Measurements from ENCODE around the gene EPS8L3. TPM values are rescaled to one million over a fixed set of nuclear protein-coding genes. Genes with fewer than 3 reads are reported as not detected.

EPS8L3 gene
- total and polyA plus RNA-seq, 9 of the 15 experiments (the other 6 are each of a cell fraction or from before 2014, with no cell fraction given): 0.09 to 0.42 (median 0.14) TPM; not detected in 5

- TF ChIP-seq, protein P1, sequence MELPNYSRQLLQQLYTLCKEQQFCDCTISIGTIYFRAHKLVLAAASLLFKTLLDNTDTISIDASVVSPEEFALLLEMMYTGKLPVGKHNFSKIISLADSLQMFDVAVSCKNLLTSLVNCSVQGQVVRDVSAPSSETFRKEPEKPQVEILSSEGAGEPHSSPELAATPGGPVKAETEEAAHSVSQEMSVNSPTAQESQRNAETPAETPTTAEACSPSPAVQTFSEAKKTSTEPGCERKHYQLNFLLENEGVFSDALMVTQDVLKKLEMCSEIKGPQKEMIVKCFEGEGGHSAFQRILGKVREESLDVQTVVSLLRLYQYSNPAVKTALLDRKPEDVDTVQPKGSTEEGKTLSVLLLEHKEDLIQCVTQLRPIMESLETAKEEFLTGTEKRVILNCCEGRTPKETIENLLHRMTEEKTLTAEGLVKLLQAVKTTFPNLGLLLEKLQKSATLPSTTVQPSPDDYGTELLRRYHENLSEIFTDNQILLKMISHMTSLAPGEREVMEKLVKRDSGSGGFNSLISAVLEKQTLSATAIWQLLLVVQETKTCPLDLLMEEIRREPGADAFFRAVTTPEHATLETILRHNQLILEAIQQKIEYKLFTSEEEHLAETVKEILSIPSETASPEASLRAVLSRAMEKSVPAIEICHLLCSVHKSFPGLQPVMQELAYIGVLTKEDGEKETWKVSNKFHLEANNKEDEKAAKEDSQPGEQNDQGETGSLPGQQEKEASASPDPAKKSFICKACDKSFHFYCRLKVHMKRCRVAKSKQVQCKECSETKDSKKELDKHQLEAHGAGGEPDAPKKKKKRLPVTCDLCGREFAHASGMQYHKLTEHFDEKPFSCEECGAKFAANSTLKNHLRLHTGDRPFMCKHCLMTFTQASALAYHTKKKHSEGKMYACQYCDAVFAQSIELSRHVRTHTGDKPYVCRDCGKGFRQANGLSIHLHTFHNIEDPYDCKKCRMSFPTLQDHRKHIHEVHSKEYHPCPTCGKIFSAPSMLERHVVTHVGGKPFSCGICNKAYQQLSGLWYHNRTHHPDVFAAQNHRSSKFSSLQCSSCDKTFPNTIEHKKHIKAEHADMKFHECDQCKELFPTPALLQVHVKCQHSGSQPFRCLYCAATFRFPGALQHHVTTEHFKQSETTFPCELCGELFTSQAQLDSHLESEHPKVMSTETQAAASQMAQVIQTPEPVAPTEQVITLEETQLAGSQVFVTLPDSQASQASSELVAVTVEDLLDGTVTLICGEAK (IDR thresholded peaks at IDR 0.05): no peak
- TF ChIP-seq, protein P1 (CRISPR knock-in tag; IDR thresholded peaks at IDR 0.05): no peak
- TF ChIP-seq ZFP36 (IDR thresholded peaks at IDR 0.05; ENCODE audit: low read depth, low read length, partially characterized antibody) (no peak), ARHGAP35 (IDR thresholded peaks at IDR 0.05; ENCODE audit: partially characterized antibody) (no peak), PHF20 (IDR thresholded peaks at IDR 0.05; ENCODE audit: partially characterized antibody) (no peak), CAMTA2 (CRISPR knock-in tag; conservative IDR thresholded peaks at IDR 0.05) (no peak), CREM (IDR thresholded peaks at IDR 0.05; ENCODE audit: low read depth) (no peak), PHB2 (IDR thresholded peaks at IDR 0.05; ENCODE audit: low read depth) (no peak), ZNF584 (CRISPR knock-in tag; IDR thresholded peaks at IDR 0.05; ENCODE audit: low read depth) (no peak), POLR2H (tag; IDR thresholded peaks at IDR 0.05; ENCODE audit: low read depth) (no peak), ZNF134 (CRISPR knock-in tag; conservative IDR thresholded peaks at IDR 0.05) (peak; percentile 36; the same call in 1 of the 2 replicates), ZNF277 (CRISPR knock-in tag; IDR thresholded peaks at IDR 0.05; ENCODE audit: borderline replicate concordance) (no peak), THAP12 (CRISPR knock-in tag; IDR thresholded peaks at IDR 0.05) (no peak)
- TF ChIP-seq, protein P2, sequence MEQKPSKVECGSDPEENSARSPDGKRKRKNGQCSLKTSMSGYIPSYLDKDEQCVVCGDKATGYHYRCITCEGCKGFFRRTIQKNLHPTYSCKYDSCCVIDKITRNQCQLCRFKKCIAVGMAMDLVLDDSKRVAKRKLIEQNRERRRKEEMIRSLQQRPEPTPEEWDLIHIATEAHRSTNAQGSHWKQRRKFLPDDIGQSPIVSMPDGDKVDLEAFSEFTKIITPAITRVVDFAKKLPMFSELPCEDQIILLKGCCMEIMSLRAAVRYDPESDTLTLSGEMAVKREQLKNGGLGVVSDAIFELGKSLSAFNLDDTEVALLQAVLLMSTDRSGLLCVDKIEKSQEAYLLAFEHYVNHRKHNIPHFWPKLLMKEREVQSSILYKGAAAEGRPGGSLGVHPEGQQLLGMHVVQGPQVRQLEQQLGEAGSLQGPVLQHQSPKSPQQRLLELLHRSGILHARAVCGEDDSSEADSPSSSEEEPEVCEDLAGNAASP (IDR thresholded peaks at IDR 0.05): no peak
These were observed 30.0 kb upstream of the EPS8L3 start (continued) for GRCh38 chr1:109793486-109794318.
